Measurements from ENCODE around the gene CORO6. TPM values are rescaled to one million over a fixed set of nuclear protein-coding genes. Genes with fewer than 3 reads are reported as not detected.

CORO6 gene
- total RNA-seq, 4 donors from 2014 or later = 34.5 to 139 (median 83.1) TPM

DNA sequence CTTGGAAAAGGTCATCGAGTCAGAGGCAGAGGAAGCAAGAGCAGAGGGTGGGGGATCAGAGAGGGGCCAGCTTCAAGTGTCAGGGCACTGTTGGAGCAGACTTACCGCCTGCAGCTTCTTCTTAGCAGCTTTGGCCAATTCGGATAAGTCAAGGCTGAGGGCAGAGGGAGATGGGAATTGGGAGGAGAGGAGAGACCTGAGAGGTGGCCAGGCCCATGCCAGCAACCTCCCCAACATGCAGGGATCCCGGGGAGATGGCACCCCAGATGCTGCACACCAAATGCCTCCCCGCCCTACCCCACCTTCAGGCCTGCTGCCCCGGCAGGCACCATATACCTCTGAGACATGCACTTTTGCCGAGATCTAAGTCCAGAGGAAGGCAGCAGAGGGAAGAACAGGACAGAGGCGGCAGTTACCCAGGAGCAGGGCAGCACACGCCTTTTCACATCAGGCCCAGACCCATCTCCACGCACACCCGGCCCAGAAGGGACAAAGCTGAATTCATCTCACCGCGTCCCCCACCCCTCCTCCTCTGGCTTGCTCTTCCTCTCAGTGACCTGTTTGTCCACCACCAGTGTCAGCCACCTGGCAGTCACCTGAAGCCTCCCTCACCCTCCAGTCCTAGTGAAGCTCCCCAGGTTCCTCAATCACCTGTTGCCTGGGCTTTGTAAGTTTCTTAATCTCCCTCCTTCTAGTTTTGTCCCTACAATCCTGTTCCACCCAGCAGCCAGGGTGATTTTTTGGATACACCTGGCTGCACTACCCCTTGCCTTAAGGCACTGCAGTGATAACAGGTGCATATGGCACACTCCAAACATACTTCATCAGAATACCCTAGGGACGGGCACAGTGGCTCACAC is 43.9 kb downstream of the CORO6 start:
- no peaks in the 10 kb centered on the region for H3K9me3 ChIP-seq
- WGBS, 2 donors = 87 to 88% methylated on average over 13 to 14 of the region's 14 CpGs
- peak overlapping the region in 2 of 4 donors; percentile 62 to 93 for H3K27ac ChIP-seq
- no peak for TF ChIP-seq EP300 (IDR thresholded peaks at IDR 0.05)
- no peak for TF ChIP-seq CTCF (IDR thresholded peaks at IDR 0.05)
- TF ChIP-seq POLR2A (IDR thresholded peaks at IDR 0.05) = no peak
- H3K36me3 ChIP-seq = peaks cover 3 to 87% (median 26%) of the 10 kb centered on the region in 3 donors
- H3K27me3 ChIP-seq = no peaks in the 10 kb centered on the region
- no peak for DNase-seq (ENCODE audit: low spot score in 2 of 2)
- no peak overlapping the region for H3K4me3 ChIP-seq
- H3K4me1 ChIP-seq = peaks cover 0 to 77% (median 19%) of the 10 kb centered on the region in 4 donors

DNA sequence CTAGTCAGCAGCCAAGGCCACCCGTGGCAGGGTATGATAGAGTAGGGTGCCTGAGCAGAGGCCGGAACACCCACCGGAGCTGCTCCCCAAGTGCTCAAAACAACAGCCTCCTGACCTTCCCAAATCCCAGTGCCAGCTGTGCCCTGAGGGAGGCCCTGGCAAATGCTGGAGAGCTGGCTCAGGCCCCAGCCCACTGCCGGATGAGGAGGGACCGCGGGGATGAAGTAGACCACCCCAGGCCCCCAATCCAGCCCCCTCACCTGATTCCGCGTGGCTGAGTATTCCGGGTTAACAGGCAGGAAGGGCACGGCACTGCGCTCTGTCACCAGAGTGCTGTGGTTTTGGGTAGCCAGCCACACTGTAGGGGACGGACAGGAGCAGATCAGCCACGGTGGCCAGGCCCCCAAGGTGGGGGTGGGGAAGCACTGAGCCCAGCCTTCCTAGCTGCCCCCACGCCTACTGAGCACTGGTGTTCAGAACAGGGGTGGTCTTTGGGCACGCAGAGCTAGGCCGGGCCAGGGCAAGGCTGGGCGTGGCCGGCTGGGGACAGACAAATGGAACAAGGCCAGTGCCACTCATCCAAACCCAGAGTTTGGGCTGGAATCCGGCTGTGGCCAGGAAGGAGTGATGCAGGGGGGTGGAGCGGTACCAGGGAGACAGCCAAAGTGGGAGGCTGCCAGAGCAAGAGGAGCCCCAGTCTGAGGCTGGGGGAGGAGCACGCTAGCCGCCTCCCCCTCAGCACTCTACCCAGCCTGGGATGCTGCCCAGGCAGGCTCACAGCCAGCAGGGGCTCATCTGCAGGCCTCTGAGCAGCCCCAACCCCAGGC is 45.1 kb downstream of the CORO6 start:
- 61 to 62% methylated on average over 9 to 12 of the region's 22 CpGs for WGBS, 2 donors
- H3K4me1 ChIP-seq = peaks cover 0 to 77% (median 23%) of the 10 kb centered on the region in 4 donors
- TF ChIP-seq POLR2A (IDR thresholded peaks at IDR 0.05) (no peak), EP300 (IDR thresholded peaks at IDR 0.05) (no peak), CTCF (IDR thresholded peaks at IDR 0.05) (no peak)
- H3K4me3 ChIP-seq = no peak overlapping the region
- H3K27me3 ChIP-seq = no peaks in the 10 kb centered on the region
- DNase-seq (ENCODE audit: low spot score in 2 of 2) = no peak
- H3K9me3 ChIP-seq = no peaks in the 10 kb centered on the region
- peak overlapping the region in 3 of 4 donors; percentile 20 to 93 (median 62) for H3K27ac ChIP-seq
- H3K36me3 ChIP-seq = peaks cover 3 to 86% (median 26%) of the 10 kb centered on the region in 3 donors

- H3K4me1 ChIP-seq = peaks cover 0 to 77% (median 28%) of the 10 kb centered on the region in 4 donors
Observed at GRCh38 chr17:29577001-29577370, 45.7 kb downstream of the CORO6 start.

GRCh38 chr17:29576214-29577000 is 46.3 kb downstream of the CORO6 start:
- Histone ChIP-seq H3K27me3 (no peaks in the 10 kb centered on the region), H3K4me1 (peaks cover 0 to 77% (median 27%) of the 10 kb centered on the region in 4 donors), H3K9me3 (no peaks in the 10 kb centered on the region), H3K27ac (peak overlapping the region in 1 of 4 donors; percentile 93), H3K36me3 (peaks cover 0 to 74% (median 21%) of the 10 kb centered on the region in 3 donors), H3K4me3 (no peak overlapping the region)
- 91 to 92% methylated on average over 26 of the region's 37 CpGs for WGBS, 2 donors
- TF ChIP-seq CTCF (IDR thresholded peaks at IDR 0.05) (no peak), POLR2A (IDR thresholded peaks at IDR 0.05) (no peak)
- DNase-seq (ENCODE audit: low spot score in 2 of 2) = no peak

More at GRCh38 chr17:29577001-29577370, 45.7 kb downstream of the CORO6 start:
- DNase-seq (ENCODE audit: low spot score in 2 of 2) = no peak
- WGBS, 2 donors = 100% methylated on average over 1 to 5 of the region's 9 CpGs
- H3K9me3 ChIP-seq = no peaks in the 10 kb centered on the region
- H3K27me3 ChIP-seq = no peaks in the 10 kb centered on the region
- H3K36me3 ChIP-seq = peaks cover 3 to 80% (median 21%) of the 10 kb centered on the region in 3 donors
- H3K27ac ChIP-seq = peak overlapping the region in 2 of 4 donors; percentile 62 to 93
- TF ChIP-seq POLR2A (IDR thresholded peaks at IDR 0.05) = no peak
- TF ChIP-seq EP300 (IDR thresholded peaks at IDR 0.05) = no peak
- TF ChIP-seq CTCF (IDR thresholded peaks at IDR 0.05) = no peak
- H3K4me3 ChIP-seq = no peak overlapping the region
